Activated CD4-positive, alpha-beta T cell treated with anti-CD3 and anti-CD28 coated beads, Interleukin-2, amount 50 U/mL, for 1 hour (primary cell): Measurements from ENCODE around the gene RABEP2.
"Not testable (repeated sequence)": the region's sequence is repeated elsewhere in the genome, so short reads cannot be mapped to it uniquely, and the experiment has no call there.

Source experiments
- DNase-seq: peaks from one replicate; pipeline ENCODE4 v3.0.0-alpha.2; 2020

The RABEP2 gene

DNA sequence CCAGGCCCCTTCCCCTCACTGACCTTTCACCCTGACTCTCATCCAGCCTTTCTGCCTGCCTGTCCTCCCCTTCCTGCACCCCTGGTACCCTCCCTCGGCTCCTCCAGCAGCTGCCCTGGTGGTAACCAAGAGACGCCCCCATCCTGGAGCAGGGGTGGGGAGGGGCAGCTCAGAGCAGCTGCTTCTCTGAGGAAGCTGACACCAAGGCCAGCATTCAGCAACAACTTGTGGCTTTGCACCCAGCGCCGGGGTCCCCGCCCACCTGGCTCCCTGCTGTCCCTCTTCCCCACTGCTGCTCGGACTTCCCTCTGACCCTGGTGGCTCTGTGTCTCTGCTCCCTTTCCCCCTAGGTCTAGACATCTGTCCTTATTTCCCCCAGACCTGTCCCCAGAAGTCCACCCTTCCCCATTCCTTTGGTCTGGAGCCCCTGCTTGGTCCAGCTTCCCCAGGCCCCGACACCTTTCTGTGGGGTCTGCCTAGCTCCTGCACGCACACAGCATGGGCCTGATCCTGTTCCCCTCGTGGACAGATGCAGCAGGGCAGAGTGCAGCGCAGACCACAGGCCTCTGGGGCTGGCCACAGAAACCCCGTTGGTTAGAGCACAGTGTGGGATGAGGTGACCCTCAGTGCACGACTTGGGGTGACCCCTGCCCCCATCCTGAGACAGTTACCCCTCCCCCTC, 47.9 kb downstream of the RABEP2 start:
- DNase-seq, result no peak

DNA sequence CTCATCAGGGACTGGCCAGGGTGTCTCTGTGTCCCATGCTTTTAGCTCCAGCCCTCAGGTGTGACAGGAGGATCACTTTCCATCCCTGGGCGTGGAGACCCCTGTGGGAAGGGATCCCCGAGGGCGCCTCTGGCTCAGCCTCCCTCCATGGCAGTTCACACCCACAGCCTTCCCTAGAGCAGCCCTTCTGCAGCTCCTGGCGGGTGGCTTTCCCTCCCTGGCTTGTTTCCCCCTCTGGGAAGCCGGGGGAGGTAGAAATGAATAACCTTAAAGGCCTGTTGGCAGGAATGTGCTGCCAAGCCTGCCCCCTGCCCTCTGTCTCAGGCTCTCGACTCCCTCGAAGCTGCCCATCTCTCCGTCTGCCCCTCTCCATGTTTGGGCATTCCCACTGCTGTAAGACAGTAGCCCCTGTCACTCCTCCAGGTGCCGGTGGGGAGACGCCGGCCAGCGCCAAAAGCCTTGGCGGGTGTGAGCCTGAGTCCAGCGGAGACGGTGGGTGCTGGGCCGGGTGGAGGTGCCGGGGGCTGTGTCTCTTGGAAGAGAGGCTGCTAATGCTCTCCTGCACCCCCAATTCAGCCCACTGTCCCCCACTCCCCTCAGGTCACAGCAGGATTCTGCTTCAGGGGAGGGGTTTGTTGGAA, 48.9 kb downstream of the RABEP2 start:
- DNase-seq, result no peak

- DNase-seq, result no peak
These were observed 49.7 kb downstream of the RABEP2 start for GRCh38 chr16:28875134-28876018.

DNA sequence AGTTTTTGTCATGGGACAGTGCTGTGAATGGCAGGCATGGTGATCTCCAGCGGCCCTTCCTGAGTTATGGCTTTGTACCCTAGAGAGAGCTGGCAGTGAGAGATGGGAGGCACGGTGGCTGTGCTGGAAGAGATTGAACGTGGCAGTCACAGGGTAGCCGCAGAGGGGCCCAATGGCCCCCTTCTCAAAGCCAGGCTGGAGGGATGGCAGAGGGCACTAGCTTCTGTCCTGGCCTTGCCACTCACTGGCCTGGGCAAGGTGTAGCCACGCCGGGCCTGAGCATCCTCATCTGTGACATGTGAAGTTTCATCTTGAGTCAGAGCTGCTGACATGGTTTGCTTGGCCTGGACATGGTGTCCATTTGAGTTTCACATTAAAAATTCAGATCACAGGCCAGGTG, 50.6 kb downstream of the RABEP2 start:
- DNase-seq, result no peak

DNA sequence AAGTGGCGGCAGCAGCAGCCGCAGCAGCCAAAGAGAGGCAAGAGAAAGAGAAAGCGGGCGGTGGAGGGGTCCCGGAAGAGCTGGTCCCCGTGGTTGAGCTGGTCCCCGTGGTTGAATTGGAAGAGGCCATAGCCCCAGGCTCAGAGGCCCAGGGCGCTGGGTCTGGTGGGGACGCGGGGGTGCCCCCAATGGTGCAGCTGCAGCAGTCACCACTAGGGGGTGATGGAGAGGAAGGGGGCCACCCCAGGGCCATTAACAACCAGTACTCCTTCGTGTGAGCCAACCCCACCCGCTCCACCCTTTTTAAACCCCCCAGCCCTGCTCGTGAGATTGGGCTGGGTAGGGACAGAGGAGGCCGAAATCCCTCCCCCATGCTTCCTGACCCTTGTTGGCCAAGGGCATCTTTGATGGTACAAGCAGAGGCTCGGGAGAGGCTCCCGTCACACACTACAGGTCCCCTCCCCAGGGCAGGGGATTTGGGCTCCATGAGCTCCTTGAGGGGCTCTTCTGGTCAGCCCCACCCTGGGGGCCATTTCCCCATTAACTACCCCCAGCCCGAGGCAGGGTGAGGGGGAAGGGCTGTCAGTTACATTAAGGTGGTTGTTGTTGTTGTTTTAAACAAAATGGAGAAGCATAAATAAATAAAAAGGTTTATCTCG, 51.4 kb downstream of the RABEP2 start:
- peak; percentile 66 for DNase-seq

DNA sequence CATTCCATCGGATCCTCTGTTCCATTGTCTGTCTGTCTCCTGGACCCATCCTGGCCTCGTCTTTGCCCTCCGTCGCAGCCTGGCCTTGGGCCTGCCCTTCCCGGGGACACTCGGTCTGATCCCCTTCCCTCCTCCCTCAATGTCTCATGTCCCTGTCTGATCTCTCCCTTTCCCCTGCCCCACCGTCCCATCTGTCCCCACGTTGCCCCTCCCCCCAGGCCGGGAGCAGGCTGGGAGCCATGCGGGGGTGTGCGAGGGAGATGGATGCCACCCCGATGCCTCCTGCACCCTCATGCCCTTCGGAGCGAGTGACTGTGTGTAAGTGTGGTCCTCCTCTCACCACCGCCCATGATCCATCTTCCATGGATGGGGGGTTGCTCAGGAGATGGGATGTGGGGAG, 52.1 kb downstream of the RABEP2 start:
- DNase-seq, result no peak

DNA sequence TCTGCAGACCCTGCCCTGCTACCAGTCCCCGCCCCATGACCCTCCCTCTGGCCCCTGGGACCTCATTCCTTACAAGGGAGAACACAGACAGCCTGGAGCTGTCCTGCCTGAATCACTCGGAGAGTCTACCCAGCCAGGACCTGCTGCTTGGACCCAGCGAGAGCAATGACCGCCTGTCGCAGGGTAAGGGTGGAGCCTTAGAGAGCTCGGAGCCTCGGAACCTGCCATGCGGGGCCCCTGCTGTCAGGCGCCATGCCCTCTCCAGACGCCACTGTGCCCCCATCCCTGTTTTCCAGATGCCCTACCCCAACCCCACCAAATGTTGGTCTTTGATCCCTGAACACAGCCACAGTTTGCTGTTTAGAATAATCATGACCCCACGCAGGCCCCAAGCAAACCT, 55.8 kb downstream of the RABEP2 start:
- DNase-seq, result no peak

DNA sequence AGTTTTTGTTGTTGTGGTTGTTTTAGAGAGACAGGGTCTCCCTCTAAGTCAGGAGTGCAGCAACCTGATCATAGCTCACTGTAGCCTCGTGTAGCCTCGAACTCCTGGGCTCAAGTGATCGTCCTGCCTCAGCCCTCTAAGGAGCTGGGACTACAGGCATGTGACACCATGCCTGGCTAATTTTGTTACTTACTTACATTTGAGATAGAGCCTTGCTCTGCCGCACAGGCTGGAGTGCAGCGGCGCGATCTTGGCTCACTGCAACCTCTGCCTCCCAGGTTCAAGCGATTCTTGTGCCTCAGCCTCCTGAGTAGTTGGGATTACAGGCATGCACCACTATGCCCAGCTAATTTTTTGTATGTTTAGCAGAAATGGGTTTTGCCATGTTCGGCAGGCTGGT, 57.4 kb downstream of the RABEP2 start:
- DNase-seq, result not testable (repeated sequence)

- no peak for DNase-seq
These were observed 57.8 kb downstream of the RABEP2 start for GRCh38 chr16:28867241-28867640.

- no peak for DNase-seq
These were observed 58.6 kb downstream of the RABEP2 start for GRCh38 chr16:28866454-28866804.

GRCh38 chr16:28865722-28866453, 59.1 kb downstream of the RABEP2 start:
- no peak for DNase-seq

- DNase-seq, result no peak
These were observed 59.9 kb downstream of the RABEP2 start for GRCh38 chr16:28865001-28865688.

DNA sequence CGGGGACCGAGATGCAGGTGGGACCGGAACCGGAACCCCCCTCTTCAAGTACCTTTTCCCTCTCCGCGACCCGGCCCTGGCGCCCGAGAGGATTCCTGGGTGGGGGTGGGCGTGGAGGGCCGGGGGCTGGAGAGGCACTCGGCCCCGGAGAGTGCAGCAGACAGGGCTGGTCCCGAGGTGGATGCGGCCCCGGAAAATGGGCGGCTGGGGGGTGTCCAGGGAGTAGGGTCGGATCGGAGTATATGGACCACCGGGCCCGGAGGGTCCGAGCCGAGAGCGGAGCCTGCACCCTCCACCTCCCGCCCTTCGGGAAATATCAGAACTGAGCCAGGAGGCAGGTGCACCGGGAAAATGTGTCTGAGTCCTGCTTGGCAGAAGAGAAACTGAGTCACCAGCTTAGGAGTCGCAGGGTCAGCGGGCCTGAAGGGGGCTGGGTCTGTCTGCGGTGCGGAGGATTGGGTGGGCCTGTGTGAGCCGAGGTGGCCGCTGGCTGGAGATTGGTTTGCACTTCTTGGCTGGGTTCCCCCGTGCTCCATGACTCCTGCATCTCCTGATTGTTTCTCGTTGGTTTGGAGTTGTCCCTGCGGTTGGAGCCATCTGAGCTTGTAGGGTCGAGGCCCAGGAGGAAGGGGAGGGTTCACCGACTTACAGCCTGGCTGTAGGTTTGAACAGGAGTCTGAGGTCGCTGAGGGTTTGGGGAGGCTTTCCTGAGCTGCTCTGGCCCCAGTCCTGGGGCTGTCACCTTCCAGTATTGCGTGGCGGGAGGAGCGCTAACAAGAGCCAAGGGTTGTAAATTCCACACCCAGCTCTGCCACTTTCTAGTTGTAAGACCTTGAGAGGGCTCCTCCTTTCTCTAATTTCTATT, 60.9 kb downstream of the RABEP2 start:
- peak; percentile 23 for DNase-seq

- no peak for DNase-seq
These were observed 65.7 kb downstream of the RABEP2 start for GRCh38 chr16:28859326-28859725.

GRCh38 chr16:28858421-28858820, 66.6 kb downstream of the RABEP2 start:
- no peak for DNase-seq
